ENCODE results near the gene PIMREG.

The PIMREG gene

DNA sequence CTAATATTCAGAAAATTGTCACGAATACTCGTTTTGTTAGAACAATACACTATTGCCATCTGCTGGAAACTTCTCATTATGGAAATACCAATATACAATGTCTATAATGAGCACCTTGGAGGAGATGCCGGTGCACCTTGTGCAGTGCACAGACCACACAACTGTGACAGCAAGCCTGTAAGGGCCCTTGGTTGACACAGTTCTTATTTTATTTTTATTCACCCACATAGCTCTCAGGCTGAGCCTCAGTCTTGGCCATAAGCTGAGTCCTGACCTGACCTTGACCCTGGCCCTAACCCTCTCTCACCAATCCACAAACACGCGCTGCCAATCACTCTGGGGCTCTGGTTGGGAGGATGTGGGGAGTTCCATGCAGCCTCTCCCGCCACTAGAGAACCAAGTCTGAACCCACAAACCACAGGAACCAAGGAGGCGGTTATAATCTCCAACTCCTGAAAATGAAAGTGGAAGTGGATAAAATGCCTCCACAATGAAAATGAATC is 16.9 kb upstream of the PIMREG start:
- no peak overlapping the region for H3K4me3 ChIP-seq (ENCODE audit: low read length)
- H3K27ac ChIP-seq (ENCODE audit: low read depth, low read length): no peak overlapping the region
- peaks cover 4% of the 10 kb centered on the region; the same call in 1 of the 2 replicates for H3K9me3 ChIP-seq (ENCODE audit: control insufficient read depth, insufficient read depth, low read length)
- H3K4me1 ChIP-seq (ENCODE audit: control insufficient read depth, low read length): no peaks in the 10 kb centered on the region
- H3K36me3 ChIP-seq (ENCODE audit: control insufficient read depth, low read length): no peaks in the 10 kb centered on the region
- no peak overlapping the region for H3K4me2 ChIP-seq (ENCODE audit: low read length)
- no peaks in the 10 kb centered on the region for H3F3A ChIP-seq (ENCODE audit: control insufficient read depth, insufficient read depth)
- TF ChIP-seq EZH2phosphoT487 (IDR thresholded peaks at IDR 0.05; ENCODE audit: borderline replicate concordance, low read length): no peak
- TF ChIP-seq, protein P1, sequence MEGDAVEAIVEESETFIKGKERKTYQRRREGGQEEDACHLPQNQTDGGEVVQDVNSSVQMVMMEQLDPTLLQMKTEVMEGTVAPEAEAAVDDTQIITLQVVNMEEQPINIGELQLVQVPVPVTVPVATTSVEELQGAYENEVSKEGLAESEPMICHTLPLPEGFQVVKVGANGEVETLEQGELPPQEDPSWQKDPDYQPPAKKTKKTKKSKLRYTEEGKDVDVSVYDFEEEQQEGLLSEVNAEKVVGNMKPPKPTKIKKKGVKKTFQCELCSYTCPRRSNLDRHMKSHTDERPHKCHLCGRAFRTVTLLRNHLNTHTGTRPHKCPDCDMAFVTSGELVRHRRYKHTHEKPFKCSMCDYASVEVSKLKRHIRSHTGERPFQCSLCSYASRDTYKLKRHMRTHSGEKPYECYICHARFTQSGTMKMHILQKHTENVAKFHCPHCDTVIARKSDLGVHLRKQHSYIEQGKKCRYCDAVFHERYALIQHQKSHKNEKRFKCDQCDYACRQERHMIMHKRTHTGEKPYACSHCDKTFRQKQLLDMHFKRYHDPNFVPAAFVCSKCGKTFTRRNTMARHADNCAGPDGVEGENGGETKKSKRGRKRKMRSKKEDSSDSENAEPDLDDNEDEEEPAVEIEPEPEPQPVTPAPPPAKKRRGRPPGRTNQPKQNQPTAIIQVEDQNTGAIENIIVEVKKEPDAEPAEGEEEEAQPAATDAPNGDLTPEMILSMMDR (IDR thresholded peaks at IDR 0.05; ENCODE audit: low read depth, low read length, poor library complexity, severe bottlenecking): no peak
- H3K9me2 ChIP-seq (replicated peaks; ENCODE audit: control insufficient read depth, low read length): no peaks in the 10 kb centered on the region
- no peaks in the 10 kb centered on the region for H3K79me2 ChIP-seq (ENCODE audit: control insufficient read depth, low read length)
- H4K20me1 ChIP-seq (ENCODE audit: control insufficient read depth, insufficient read depth, low read depth, low read length): no peaks in the 10 kb centered on the region
- no peaks in the 10 kb centered on the region for H3K27me3 ChIP-seq (ENCODE audit: control insufficient read depth, low read length)

DNA sequence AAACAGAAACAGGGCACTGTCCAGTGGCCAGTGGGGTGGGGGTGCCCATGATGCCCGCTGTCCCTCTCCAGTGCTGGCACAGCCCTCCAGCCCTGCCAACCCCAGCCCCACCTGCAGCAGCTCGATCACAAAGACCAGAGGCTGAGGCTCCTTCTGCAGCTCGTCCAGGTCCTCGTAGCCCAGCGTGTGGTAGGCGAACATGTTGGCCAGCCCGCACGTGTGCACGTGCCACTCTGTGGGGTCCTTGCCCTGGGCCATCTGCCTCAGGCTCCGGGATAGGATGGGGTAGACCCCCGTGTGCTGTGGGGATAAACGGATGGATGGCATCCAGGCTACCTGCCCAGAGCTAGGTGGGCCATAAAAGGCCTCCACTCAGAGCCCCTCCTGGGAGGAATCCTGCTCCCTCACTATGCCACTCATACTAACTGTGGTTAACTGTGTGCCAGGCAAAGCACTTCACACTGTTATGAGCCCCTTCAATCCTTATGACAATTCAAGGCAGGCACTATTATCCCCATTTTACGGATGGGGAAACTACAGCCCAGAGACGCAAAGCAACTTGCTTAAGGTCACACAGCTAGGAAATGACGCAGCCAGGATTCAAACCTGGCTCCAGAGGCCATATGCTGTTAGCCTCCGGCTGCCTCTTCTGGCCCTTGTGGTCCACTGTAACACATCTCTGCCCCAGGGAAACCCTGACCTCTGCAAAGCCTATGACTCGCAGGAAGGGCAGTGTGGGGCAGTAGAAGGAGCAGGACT is 15.9 kb upstream of the PIMREG start:
- peaks cover 4% of the 10 kb centered on the region; the same call in 1 of the 2 replicates for H3K9me3 ChIP-seq (ENCODE audit: control insufficient read depth, insufficient read depth, low read length)
- H3K4me1 ChIP-seq (ENCODE audit: control insufficient read depth, low read length): no peaks in the 10 kb centered on the region
- H3K9me2 ChIP-seq (replicated peaks; ENCODE audit: control insufficient read depth, low read length): no peaks in the 10 kb centered on the region
- H3K36me3 ChIP-seq (ENCODE audit: control insufficient read depth, low read length): no peaks in the 10 kb centered on the region
- H3F3A ChIP-seq (ENCODE audit: control insufficient read depth, insufficient read depth): no peaks in the 10 kb centered on the region
- H3K4me3 ChIP-seq (ENCODE audit: low read length): no peak overlapping the region
- H3K79me2 ChIP-seq (ENCODE audit: control insufficient read depth, low read length): no peaks in the 10 kb centered on the region
- no peak for TF ChIP-seq EZH2phosphoT487 (IDR thresholded peaks at IDR 0.05; ENCODE audit: borderline replicate concordance, low read length)
- TF ChIP-seq, protein P1 (IDR thresholded peaks at IDR 0.05; ENCODE audit: low read depth, low read length, poor library complexity, severe bottlenecking): no peak
- H3K27ac ChIP-seq (ENCODE audit: low read depth, low read length): no peak overlapping the region
- no peaks in the 10 kb centered on the region for H4K20me1 ChIP-seq (ENCODE audit: control insufficient read depth, insufficient read depth, low read depth, low read length)
- H3K27me3 ChIP-seq (ENCODE audit: control insufficient read depth, low read length): no peaks in the 10 kb centered on the region
- no peak overlapping the region for H3K4me2 ChIP-seq (ENCODE audit: low read length)

DNA sequence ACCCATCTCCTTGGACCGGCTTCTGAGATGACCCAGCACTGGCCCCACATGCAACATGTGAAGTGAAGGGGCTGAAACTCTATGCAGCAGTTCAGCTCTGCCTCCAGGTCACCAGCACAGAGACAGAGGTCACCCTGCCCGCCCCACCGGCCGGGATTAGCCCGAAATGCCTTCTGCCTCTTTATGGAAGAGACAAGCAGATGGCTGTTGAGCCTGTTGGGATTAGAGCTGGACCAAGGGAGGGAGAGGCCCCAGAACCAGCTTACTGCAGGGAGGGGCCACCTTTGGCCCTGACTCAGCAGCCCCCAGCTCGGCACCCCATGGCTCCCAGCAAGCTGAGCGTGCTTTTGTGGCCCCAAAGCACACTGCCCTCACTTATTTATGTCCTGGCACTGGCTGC is 15.0 kb upstream of the PIMREG start:
- Histone ChIP-seq H4K20me1 (ENCODE audit: control insufficient read depth, insufficient read depth, low read depth, low read length) (no peaks in the 10 kb centered on the region), H3K36me3 (ENCODE audit: control insufficient read depth, low read length) (no peaks in the 10 kb centered on the region), H3K27me3 (ENCODE audit: control insufficient read depth, low read length) (no peaks in the 10 kb centered on the region), H3K4me1 (ENCODE audit: control insufficient read depth, low read length) (no peaks in the 10 kb centered on the region), H3K9me3 (ENCODE audit: control insufficient read depth, insufficient read depth, low read length) (peaks cover 4% of the 10 kb centered on the region; the same call in 1 of the 2 replicates), H3K27ac (ENCODE audit: low read depth, low read length) (no peak overlapping the region), H3K4me2 (ENCODE audit: low read length) (no peak overlapping the region), H3F3A (ENCODE audit: control insufficient read depth, insufficient read depth) (no peaks in the 10 kb centered on the region), H3K9me2 (replicated peaks; ENCODE audit: control insufficient read depth, low read length) (no peaks in the 10 kb centered on the region), H3K79me2 (ENCODE audit: control insufficient read depth, low read length) (no peaks in the 10 kb centered on the region), H3K4me3 (ENCODE audit: low read length) (no peak overlapping the region)
- TF ChIP-seq, protein P1 (IDR thresholded peaks at IDR 0.05; ENCODE audit: low read depth, low read length, poor library complexity, severe bottlenecking): no peak
- TF ChIP-seq EZH2phosphoT487 (IDR thresholded peaks at IDR 0.05; ENCODE audit: borderline replicate concordance, low read length): no peak
